ENCODE data around the gene FAM107B. TPM values are rescaled to one million over a fixed set of nuclear protein-coding genes. Genes with fewer than 3 reads are reported as not detected.

Gene FAM107B
- total and polyA plus RNA-seq, 10 of the 15 experiments (the other 5 are each of a cell fraction or from before 2014, with no cell fraction given): 22.9 to 162 (median 86.6) TPM

DNA sequence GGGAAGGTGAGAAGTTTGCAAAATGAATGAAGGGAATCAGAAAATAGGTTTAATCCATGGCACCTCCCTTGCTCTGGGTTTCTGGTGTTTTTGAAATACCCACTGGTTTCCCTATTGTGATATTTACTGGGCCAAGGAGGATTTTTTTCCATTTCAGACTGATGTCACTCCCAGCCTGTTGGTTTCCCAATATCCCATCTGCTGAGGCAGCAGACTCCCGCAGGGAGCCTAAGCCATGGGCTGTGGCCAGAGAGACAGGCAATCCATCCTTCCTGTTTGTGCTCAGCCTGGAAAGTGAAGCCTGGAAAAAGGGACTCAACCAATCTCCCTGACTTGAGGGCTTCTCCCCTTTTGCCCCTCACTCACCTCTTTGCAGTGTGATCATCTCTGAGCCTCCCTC lies 22.8 kb downstream of the FAM107B start:
- CTCF ChIA-PET: no interaction called here

More for the DNA sequence above, 22.8 kb downstream of the FAM107B start:
- Histone ChIP-seq H4K20me1 (ENCODE audit: control insufficient read depth, insufficient read depth) (no peaks in the 10 kb centered on the region), H3K4me1 (ENCODE audit: control insufficient read depth, insufficient read depth, low read length) (peaks cover 17% of the 10 kb centered on the region), H2AFZ (ENCODE audit: control insufficient read depth, low read depth, low read length) (peak overlapping the region; percentile 31), H3K27ac (ENCODE audit: control insufficient read depth, insufficient read depth) (no peak overlapping the region), H3K9me3 (replicated peaks; ENCODE audit: control insufficient read depth, insufficient read depth, low read length) (no peaks in the 10 kb centered on the region), H3K9ac (ENCODE audit: control insufficient read depth, insufficient read depth, low read length) (no peak overlapping the region), H3K36me3 (ENCODE audit: control insufficient read depth in 2 of 2, insufficient read depth in 2 of 2, low read length in 1 of 2) (no peaks in the 10 kb centered on the region), H3K27me3 (replicated peaks in 1 of 2; ENCODE audit: control insufficient read depth in 2 of 2, insufficient read depth in 2 of 2, low read length in 1 of 2) (no peaks in the 10 kb centered on the region; a peak in 1 of 4 replicates), H3K4me2 (ENCODE audit: control insufficient read depth, insufficient read depth) (no peak overlapping the region), H3K4me3 (no peak overlapping the region), H3K79me2 (ENCODE audit: control insufficient read depth, insufficient read depth, low read length) (no peaks in the 10 kb centered on the region)
- ChIA-PET RAD21 (ENCODE audit: unreplicated experiment) (interaction anchor here (1.3 to 1.4 kb wide), 2 partner anchors 11 to 86 kb away, joined by 4 read pairs; partner anchors contain the start of gene CDNF), POLR2A (interaction anchor here (0.7 to 1.6 kb wide), 2 partner anchors 16 to 769 kb away, joined by 4 to 5 read pairs; no protein-coding TSS in a partner anchor), SMC1A (ENCODE audit: uncharacterized antibody, unreplicated experiment) (interaction anchor here (0.6 to 1.5 kb wide), 3 partner anchors 9 to 93 kb away, joined by 3 to 4 read pairs (median 4); no protein-coding TSS in a partner anchor)
- in situ Hi-C loops (cut with MboI) (no loop called here), intact Hi-C loops (cut with micrococcal nuclease; ENCODE audit: unreplicated experiment) (no loop called here)
- 100% methylated on average over 1 of the region's 1 CpG for WGBS (ENCODE audit: insufficient coverage, insufficient replicate concordance, low lambda C conversion rate, missing lambda C conversion rate)
- FAIRE-seq: no peak
- no peak for DNase-seq (ENCODE audit: low read depth, low spot score)
- BruUV-seq (replicated peaks): no TSS peak
- no peak for ATAC-seq
- TF ChIP-seq NFXL1 (IDR thresholded peaks at IDR 0.05; ENCODE audit: borderline replicate concordance) (no peak), YY1 (IDR thresholded peaks at IDR 0.05; ENCODE audit: low read depth, low read length) (no peak), SKIL (IDR thresholded peaks at IDR 0.05; ENCODE audit: low read depth, poor library complexity, severe bottlenecking) (no peak), IKZF2 (IDR thresholded peaks at IDR 0.05) (0 out of 4 replicates have a peak, but pooled peaks of 1 of the 2 experiments have one; percentile 0)

All from GM12878 (cell line).